ENCODE measurements around the gene HSF4. TPM values are rescaled to one million over a fixed set of nuclear protein-coding genes. Genes with fewer than 3 reads are reported as not detected.

HSF4 gene
- polyA plus RNA-seq, 2 of the 4 experiments (the other 2 are of a cell fraction) = 8.3 to 15.3 TPM

GRCh38 chr16:67180166-67180565, 15.6 kb downstream of the HSF4 start:
- CTCF ChIA-PET = interaction anchor here (1.1 kb wide), 1 partner anchor 25 kb away, joined by 5 read pairs; no protein-coding TSS in a partner anchor

GRCh38 chr16:67181346-67181745, 16.8 kb downstream of the HSF4 start:
- CTCF ChIA-PET = interaction anchor here (0.6 to 10.7 kb wide), 8 partner anchors 9 to 229 kb away, joined by 3 to 162 read pairs (median 4); partner anchors contain the start of genes B3GNT9 and NOL3
- DNase-seq (ENCODE audit: low read depth in 1 of 2, low spot score in 1 of 2) (no peak), FAIRE-seq (no peak), ATAC-seq (no peak)
- Histone ChIP-seq H3K4me2 (no peak overlapping the region), H3K4me1 (peaks cover 33% of the 10 kb centered on the region), H3K4me3 (no peak overlapping the region), H3K27ac (no peak overlapping the region), H3K9me3 (no peaks in the 10 kb centered on the region)
- TF ChIP-seq MAX (IDR thresholded peaks at IDR 0.05) (no peak), PHF8 (IDR thresholded peaks at IDR 0.05; ENCODE audit: borderline replicate concordance, low read depth) (no peak), POLR2AphosphoS2 (conservative IDR thresholded peaks at IDR 0.05; ENCODE audit: low read length) (no peak), FOSL2 (IDR thresholded peaks at IDR 0.05) (no peak), FOSL2 (CRISPR knock-in tag; IDR thresholded peaks at IDR 0.05) (no peak), ATOH8 (CRISPR knock-in tag; IDR thresholded peaks at IDR 0.05; ENCODE audit: low read depth) (no peak), KDM1A (IDR thresholded peaks at IDR 0.05; ENCODE audit: low read depth) (no peak), RNF2 (IDR thresholded peaks at IDR 0.05; ENCODE audit: borderline replicate concordance, low read depth) (no peak), GATA3 (IDR thresholded peaks at IDR 0.05; ENCODE audit: borderline replicate concordance) (no peak), USF2 (IDR thresholded peaks at IDR 0.05) (no peak), RCOR1 (IDR thresholded peaks at IDR 0.05; ENCODE audit: low read depth, low read length) (no peak), KDM5A (IDR thresholded peaks at IDR 0.05) (no peak), RARB (CRISPR knock-in tag; IDR thresholded peaks at IDR 0.05) (no peak), TFCP2L1 (CRISPR knock-in tag; IDR thresholded peaks at IDR 0.05) (no peak), HMGXB4 (CRISPR knock-in tag; IDR thresholded peaks at IDR 0.05; ENCODE audit: borderline replicate concordance) (no peak), ELK1 (IDR thresholded peaks at IDR 0.05; ENCODE audit: low read depth, low read length) (no peak), CTCF (IDR thresholded peaks at IDR 0.05) (no peak)
- POLR2A ChIA-PET = interaction anchor here (0.7 to 1.0 kb wide), 2 partner anchors 11 to 67 kb away, joined by 4 to 5 read pairs; partner anchors contain the start of genes NOL3 and SLC9A5
- WGBS (ENCODE audit: missing lambda C conversion rate) = 68% methylated on average over 2 of the region's 2 CpGs

More at GRCh38 chr16:67180166-67180565, 15.6 kb downstream of the HSF4 start:
- Histone ChIP-seq H3K4me3 (no peak overlapping the region), H3K9me3 (no peaks in the 10 kb centered on the region), H3K4me2 (no peak overlapping the region), H3K4me1 (peaks cover 27% of the 10 kb centered on the region), H3K27ac (no peak overlapping the region)
- DNase-seq (ENCODE audit: low read depth in 1 of 2, low spot score in 1 of 2) (no peak), FAIRE-seq (no peak), ATAC-seq (no peak)
- 82% methylated on average over 11 of the region's 16 CpGs for WGBS (ENCODE audit: missing lambda C conversion rate)
- POLR2A ChIA-PET = no interaction called here
- no peak for TF ChIP-seq REST (IDR thresholded peaks at IDR 0.05)
- no peak for TF ChIP-seq ZNF302 (CRISPR knock-in tag; IDR thresholded peaks at IDR 0.05)
- TF ChIP-seq JUN (IDR thresholded peaks at IDR 0.05) = no peak
- no peak for TF ChIP-seq CBX2 (IDR thresholded peaks at IDR 0.05; ENCODE audit: borderline replicate concordance, low read depth)
